Measurements from ENCODE around the gene ITGAE. TPM values are rescaled to one million over a fixed set of nuclear protein-coding genes. Genes with fewer than 3 reads are reported as not detected.
A peak's percentile ranks its signal among the peaks of the same experiment; 100 is the strongest.

The ITGAE gene
- total and polyA plus RNA-seq, 4 donors: 16.0 to 57.0 (median 27.9) TPM

DNA sequence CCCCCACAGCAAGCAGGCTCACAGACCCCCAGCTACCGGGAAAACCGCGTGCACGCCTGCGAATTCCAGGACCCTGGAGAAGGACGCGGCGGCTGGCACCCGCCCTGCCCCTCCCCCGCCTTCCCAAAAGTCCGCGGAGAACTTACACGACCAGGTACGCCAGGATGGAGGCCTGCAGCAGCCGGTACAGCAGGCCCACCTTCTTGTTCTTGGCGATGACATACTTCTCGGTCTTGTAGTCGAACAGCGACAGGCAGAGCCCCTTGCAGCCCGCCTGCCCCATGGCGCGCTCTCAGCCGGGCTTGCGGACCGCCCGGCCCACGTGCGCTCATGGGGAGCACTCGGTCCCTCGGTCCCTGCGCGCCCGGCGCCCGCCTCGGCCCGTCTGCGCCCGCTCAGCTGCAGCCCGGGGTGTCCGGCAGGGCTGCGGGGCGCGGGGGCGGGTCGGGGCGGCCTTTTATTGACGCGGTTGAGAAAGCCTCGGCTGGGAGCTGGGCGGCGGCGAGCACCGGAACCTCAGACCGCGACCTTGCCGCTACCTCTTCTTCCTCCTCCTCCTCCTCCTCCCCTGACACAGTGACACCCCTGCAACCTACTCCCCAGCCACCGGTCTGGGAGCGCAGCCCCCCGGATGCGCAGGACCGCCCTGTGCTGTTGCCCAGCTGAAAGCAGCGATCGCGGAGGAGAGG is 105.1 kb downstream of the ITGAE start, which contains the start of gene P2RX5:
P2RX5 (minus strand) TSS at position 433 of the 689 bp plus-strand sequence; CDS start at position 283, 150 bp downstream.
- Histone ChIP-seq H3K4me3 (ENCODE audit: low read length in 2 of 2) (peak within 1 kb of the TSS in 1 of 2 donors; percentile 26), H3K36me3 (ENCODE audit: control insufficient read depth in 1 of 2, insufficient read depth in 2 of 2, low read length in 1 of 2) (no peaks in the 10 kb centered on the region), H3K27me3 (ENCODE audit: control insufficient read depth in 1 of 2, insufficient read depth in 2 of 2, low read length in 1 of 2) (no peaks in the 10 kb centered on the region), H3K4me1 (ENCODE audit: control insufficient read depth in 1 of 2, insufficient read depth in 2 of 2, low read length in 2 of 2) (no peaks in the 10 kb centered on the region), H3K9me3 (ENCODE audit: control insufficient read depth, low read length) (peaks cover 3% of the 10 kb centered on the region), H3K27ac (ENCODE audit: low read depth in 1 of 2, low read length in 2 of 2) (no peak within 1 kb of the TSS)
- DNase-seq (peak in 1 of 2 donors; percentile 78), ATAC-seq (ENCODE audit: low FRiP score) (peak; percentile 47)
- 1% methylated on average over 55 to 65 of the region's 65 CpGs for WGBS, 2 donors
- intact Hi-C loops (cut with DNase I): no loop called here

DNA sequence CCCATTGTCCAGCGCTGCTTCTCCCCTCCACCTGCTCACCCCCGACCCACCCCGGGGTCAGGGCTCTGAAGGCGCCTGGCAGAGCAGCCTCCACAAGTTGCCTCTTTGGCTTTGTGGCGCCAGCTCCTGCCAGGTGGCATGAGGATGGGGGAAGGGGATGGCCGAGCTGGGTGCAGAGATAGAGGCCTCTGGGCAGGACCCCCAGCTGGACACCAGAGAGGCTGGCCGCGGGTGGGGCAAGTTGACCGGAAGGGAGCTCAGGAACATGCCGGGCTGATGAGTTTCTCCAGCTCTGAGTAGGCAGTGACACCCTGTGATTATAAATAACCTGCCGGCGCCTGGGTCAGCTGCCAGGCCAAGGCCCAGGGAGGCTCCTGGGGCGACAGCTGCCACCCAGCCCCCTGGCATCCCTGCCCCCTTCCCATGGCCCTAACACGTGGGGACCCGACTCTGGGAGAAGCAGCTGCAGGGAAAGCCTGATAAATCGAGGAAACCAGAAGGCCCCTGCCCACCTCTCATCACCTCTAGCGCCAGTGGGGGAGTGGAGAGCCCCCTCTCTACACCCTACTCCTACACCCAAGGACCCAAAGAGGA is 105.8 kb downstream of the ITGAE start:
- Histone ChIP-seq H3K36me3 (ENCODE audit: control insufficient read depth in 1 of 2, insufficient read depth in 2 of 2, low read length in 1 of 2) (no peaks in the 10 kb centered on the region), H3K27ac (ENCODE audit: low read depth in 1 of 2, low read length in 2 of 2) (no peak overlapping the region), H3K9me3 (ENCODE audit: control insufficient read depth, low read length) (peaks cover 3% of the 10 kb centered on the region), H3K4me1 (ENCODE audit: control insufficient read depth in 1 of 2, insufficient read depth in 2 of 2, low read length in 2 of 2) (no peaks in the 10 kb centered on the region), H3K4me3 (ENCODE audit: low read length in 2 of 2) (no peak overlapping the region), H3K27me3 (ENCODE audit: control insufficient read depth in 1 of 2, insufficient read depth in 2 of 2, low read length in 1 of 2) (no peaks in the 10 kb centered on the region)
- intact Hi-C loops (cut with DNase I): no loop called here
- ATAC-seq (ENCODE audit: low FRiP score) (peak; percentile 26), DNase-seq (peak in 1 of 2 donors; percentile 78)
- 7 to 11% methylated on average over 14 to 17 of the region's 17 CpGs for WGBS, 2 donors

DNA sequence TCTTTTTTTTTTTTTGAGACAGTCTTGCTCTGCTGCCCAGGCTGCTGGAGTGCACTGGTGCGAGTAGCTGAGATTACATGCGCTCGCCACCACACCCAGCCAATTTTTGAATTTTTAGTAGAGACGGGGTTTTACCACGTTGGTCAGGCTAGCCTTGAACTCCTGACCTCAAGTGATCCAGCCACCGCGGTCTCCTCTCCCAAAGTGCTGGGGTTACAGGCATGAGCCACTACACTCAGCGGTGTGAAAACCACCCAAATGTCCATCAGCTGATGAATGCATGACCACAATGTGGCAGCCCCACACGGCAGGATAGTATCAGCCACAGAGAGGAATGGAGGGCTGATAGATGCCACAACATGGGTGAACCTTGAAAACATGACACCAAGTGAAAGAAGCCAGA is 107.2 kb downstream of the ITGAE start:
- Histone ChIP-seq H3K27me3 (ENCODE audit: control insufficient read depth in 1 of 2, insufficient read depth in 2 of 2, low read length in 1 of 2) (no peaks in the 10 kb centered on the region), H3K27ac (ENCODE audit: low read depth in 1 of 2, low read length in 2 of 2) (no peak overlapping the region), H3K9me3 (ENCODE audit: control insufficient read depth, low read length) (peaks cover 3% of the 10 kb centered on the region), H3K36me3 (ENCODE audit: control insufficient read depth in 1 of 2, insufficient read depth in 2 of 2, low read length in 1 of 2) (no peaks in the 10 kb centered on the region), H3K4me3 (ENCODE audit: low read length in 2 of 2) (no peak overlapping the region), H3K4me1 (ENCODE audit: control insufficient read depth in 1 of 2, insufficient read depth in 2 of 2, low read length in 2 of 2) (no peaks in the 10 kb centered on the region)
- peak in 1 of 2 donors; percentile 33 for DNase-seq
- intact Hi-C loops (cut with DNase I): no loop called here
- no peak for ATAC-seq (ENCODE audit: low FRiP score)
- WGBS, 2 donors: 74 to 83% methylated on average over 9 of the region's 9 CpGs

DNA sequence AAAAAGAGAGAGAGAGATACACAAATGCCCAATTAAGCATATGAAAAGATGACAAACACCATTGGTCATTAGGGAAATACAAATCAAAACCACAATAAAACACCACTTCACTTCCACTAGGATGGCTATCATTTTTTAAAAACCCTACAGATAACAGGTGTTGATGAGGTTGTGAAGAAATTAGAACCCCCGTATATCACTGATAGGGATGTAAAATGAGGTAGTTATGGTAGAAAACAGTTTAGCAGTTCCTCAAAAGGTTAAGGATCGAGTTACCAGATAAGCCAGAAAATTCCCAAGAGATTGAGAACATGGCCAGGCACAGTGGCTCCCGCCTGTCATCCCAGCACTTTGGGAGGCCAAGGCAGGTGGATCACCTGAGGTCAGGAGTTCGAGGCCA is 107.8 kb downstream of the ITGAE start:
- DNase-seq (no peak), ATAC-seq (ENCODE audit: low FRiP score) (no peak)
- Histone ChIP-seq H3K4me3 (ENCODE audit: low read length in 2 of 2) (no peak overlapping the region), H3K27me3 (ENCODE audit: control insufficient read depth in 1 of 2, insufficient read depth in 2 of 2, low read length in 1 of 2) (no peaks in the 10 kb centered on the region), H3K36me3 (ENCODE audit: control insufficient read depth in 1 of 2, insufficient read depth in 2 of 2, low read length in 1 of 2) (no peaks in the 10 kb centered on the region), H3K4me1 (ENCODE audit: control insufficient read depth in 1 of 2, insufficient read depth in 2 of 2, low read length in 2 of 2) (no peaks in the 10 kb centered on the region), H3K9me3 (ENCODE audit: control insufficient read depth, low read length) (peaks cover 3% of the 10 kb centered on the region), H3K27ac (ENCODE audit: low read depth in 1 of 2, low read length in 2 of 2) (no peak overlapping the region)
- intact Hi-C loops (cut with DNase I): no loop called here
- 64 to 68% methylated on average over 4 of the region's 4 CpGs for WGBS, 2 donors

DNA sequence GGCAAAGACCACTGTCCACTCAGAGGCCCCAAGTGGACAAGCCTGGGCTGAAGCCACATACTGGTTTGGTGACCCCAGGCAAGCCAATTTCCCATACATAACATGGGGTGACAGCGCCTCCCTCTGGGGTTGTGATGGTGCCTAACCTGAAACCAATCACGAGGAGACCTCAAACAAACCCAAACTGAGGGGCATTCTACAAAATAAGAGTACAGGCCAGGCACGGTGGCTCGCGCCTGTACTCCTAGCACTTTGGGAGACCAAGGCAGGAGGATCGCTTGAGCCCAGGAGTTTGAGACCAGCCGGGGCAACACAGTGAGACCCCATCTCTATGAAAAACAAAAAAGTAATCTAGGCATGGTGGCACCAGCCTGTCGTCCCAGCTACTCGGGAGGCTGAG is 108.6 kb downstream of the ITGAE start:
- intact Hi-C loops (cut with DNase I): no loop called here
- DNase-seq (no peak), ATAC-seq (ENCODE audit: low FRiP score) (no peak)
- no peak overlapping the region for H3K27ac ChIP-seq (ENCODE audit: low read depth in 1 of 2, low read length in 2 of 2)
- H3K9me3 ChIP-seq (ENCODE audit: control insufficient read depth, low read length): no peaks in the 10 kb centered on the region
- H3K4me3 ChIP-seq (ENCODE audit: low read length in 2 of 2): no peak overlapping the region
- no peaks in the 10 kb centered on the region for H3K4me1 ChIP-seq (ENCODE audit: control insufficient read depth in 1 of 2, insufficient read depth in 2 of 2, low read length in 2 of 2)
- no peaks in the 10 kb centered on the region for H3K27me3 ChIP-seq (ENCODE audit: control insufficient read depth in 1 of 2, insufficient read depth in 2 of 2, low read length in 1 of 2)
- H3K36me3 ChIP-seq (ENCODE audit: control insufficient read depth in 1 of 2, insufficient read depth in 2 of 2, low read length in 1 of 2): no peaks in the 10 kb centered on the region
- WGBS, 2 donors: 84 to 85% methylated on average over 9 of the region's 9 CpGs

DNA sequence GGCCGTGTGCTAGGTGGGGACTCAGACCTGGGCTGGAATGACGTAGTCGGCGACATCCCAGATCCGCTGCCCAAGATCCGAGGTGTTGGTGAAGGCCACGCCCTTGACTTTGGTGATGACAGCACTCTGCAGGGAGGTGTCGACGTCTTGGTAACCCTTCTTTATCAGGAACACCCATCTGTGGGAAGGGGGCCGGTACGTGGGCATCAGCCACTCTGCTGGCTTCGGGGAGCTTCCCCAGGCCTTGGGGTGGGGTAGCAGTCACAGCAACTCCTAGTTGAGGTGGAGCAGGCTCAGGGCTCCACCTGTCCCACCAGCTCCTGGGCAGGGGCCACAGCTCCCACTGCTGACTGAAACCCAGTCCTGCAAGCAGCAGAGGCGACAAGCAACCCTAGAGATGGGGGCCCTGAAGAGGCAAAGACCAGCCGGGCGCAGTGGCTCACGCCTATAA is 109.3 kb downstream of the ITGAE start:
- no peak for ATAC-seq (ENCODE audit: low FRiP score)
- intact Hi-C loops (cut with DNase I): no loop called here

DNA sequence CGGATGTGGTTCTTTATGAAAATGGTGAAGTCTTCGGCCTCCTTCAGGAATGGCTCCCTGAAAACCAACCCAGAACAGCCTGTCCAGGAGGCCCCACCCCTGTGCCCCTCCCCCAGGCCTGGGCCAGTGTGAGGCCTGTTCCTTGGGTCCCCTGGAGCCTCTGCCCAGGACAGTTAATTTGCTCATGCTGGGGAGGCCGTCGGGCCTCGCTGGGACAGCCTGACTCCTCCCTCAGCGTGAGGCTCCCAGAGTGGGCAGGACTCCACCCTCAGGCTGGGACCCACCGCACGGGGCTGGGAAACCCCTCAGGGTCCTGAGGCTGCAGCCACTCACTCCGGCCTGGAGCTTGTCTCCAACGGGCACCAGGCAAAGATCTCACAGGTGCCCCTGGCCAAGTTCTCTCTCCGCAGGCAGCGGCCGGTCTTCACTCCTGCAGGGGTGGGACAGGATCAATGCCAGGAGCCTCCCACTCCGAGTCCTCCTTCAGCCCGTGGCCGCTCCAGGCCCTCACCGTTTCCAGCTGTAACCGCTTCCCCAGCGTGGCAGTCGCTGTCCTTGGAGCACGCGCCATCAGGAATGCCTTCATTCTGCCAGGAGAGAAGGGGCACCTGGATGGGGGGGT is 110.8 kb downstream of the ITGAE start:
- 73 to 81% methylated on average over 21 to 22 of the region's 22 CpGs for WGBS, 2 donors
- Histone ChIP-seq H3K4me3 (ENCODE audit: low read length in 2 of 2) (no peak overlapping the region), H3K9me3 (ENCODE audit: control insufficient read depth, low read length) (no peaks in the 10 kb centered on the region), H3K27ac (ENCODE audit: low read depth in 1 of 2, low read length in 2 of 2) (no peak overlapping the region), H3K4me1 (ENCODE audit: control insufficient read depth in 1 of 2, insufficient read depth in 2 of 2, low read length in 2 of 2) (no peaks in the 10 kb centered on the region), H3K36me3 (ENCODE audit: control insufficient read depth in 1 of 2, insufficient read depth in 2 of 2, low read length in 1 of 2) (no peaks in the 10 kb centered on the region), H3K27me3 (ENCODE audit: control insufficient read depth in 1 of 2, insufficient read depth in 2 of 2, low read length in 1 of 2) (no peaks in the 10 kb centered on the region)
- peak; percentile 34 for ATAC-seq (ENCODE audit: low FRiP score)
- intact Hi-C loops (cut with DNase I): no loop called here
- DNase-seq: no peak

More for the DNA sequence above, 109.3 kb downstream of the ITGAE start:
- H3K27me3 ChIP-seq (ENCODE audit: control insufficient read depth in 1 of 2, insufficient read depth in 2 of 2, low read length in 1 of 2): no peaks in the 10 kb centered on the region
- 80% methylated on average over 16 of the region's 16 CpGs for WGBS, 2 donors
- H3K4me1 ChIP-seq (ENCODE audit: control insufficient read depth in 1 of 2, insufficient read depth in 2 of 2, low read length in 2 of 2): no peaks in the 10 kb centered on the region
- no peak overlapping the region for H3K4me3 ChIP-seq (ENCODE audit: low read length in 2 of 2)
- no peaks in the 10 kb centered on the region for H3K9me3 ChIP-seq (ENCODE audit: control insufficient read depth, low read length)
- DNase-seq: no peak
- H3K27ac ChIP-seq (ENCODE audit: low read depth in 1 of 2, low read length in 2 of 2): no peak overlapping the region
- H3K36me3 ChIP-seq (ENCODE audit: control insufficient read depth in 1 of 2, insufficient read depth in 2 of 2, low read length in 1 of 2): no peaks in the 10 kb centered on the region

DNA sequence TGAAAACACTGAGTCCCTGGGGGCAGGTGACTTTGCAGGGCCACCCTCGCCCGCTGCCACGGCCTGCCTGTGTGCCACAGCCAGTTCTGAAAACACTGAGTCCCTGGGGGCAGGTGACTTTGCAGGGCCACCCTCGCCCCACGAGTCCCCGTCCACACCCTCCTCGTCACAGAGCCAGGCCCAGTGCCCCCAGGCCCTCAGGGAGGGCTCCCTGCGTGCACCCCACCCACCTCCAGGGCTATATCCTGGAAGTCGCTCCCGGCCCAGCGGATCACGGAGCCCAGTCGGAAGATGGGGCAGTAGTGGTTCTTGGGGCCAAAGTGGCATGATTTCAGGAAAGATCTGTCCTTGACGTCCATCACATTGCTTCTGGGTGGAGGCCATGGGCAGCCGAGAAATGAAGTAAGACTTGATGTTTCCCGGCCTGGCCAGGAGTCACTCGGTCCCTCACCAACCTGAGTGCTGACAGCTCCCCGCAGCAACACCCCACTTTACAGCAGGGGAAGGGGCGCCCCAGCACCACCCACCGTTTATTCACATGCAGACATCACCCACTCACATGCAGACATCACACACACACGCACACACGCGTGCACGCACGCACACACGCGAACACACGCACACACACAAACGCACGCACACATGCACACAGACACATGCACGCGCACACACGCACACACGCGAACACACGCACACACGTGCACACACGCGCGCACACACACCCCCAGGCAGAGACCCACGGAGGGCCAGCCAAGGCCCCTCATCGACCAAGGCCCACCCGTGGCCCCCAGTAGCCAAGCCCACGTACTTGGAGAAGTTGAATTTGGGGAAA is 111.5 kb downstream of the ITGAE start:
- Histone ChIP-seq H3K9me3 (ENCODE audit: control insufficient read depth, low read length) (no peaks in the 10 kb centered on the region), H3K27me3 (ENCODE audit: control insufficient read depth in 1 of 2, insufficient read depth in 2 of 2, low read length in 1 of 2) (no peaks in the 10 kb centered on the region), H3K4me3 (ENCODE audit: low read length in 2 of 2) (no peak overlapping the region), H3K27ac (ENCODE audit: low read depth in 1 of 2, low read length in 2 of 2) (no peak overlapping the region), H3K36me3 (ENCODE audit: control insufficient read depth in 1 of 2, insufficient read depth in 2 of 2, low read length in 1 of 2) (no peaks in the 10 kb centered on the region), H3K4me1 (ENCODE audit: control insufficient read depth in 1 of 2, insufficient read depth in 2 of 2, low read length in 2 of 2) (no peaks in the 10 kb centered on the region)
- DNase-seq (no peak), ATAC-seq (ENCODE audit: low FRiP score) (peak; percentile 57)
- intact Hi-C loops (cut with DNase I): no loop called here
- WGBS, 2 donors: 88 to 90% methylated on average over 41 to 44 of the region's 44 CpGs
